ENCODE data around the gene LRP5. TPM values are rescaled to one million over a fixed set of nuclear protein-coding genes. Genes with fewer than 3 reads are reported as not detected.
A peak's percentile ranks its signal among the peaks of the same experiment; 100 is the strongest.

Gene LRP5
- total and polyA plus RNA-seq, 4 experiments from 2014 or later, result 0.61 to 1.9 (median 1.4) TPM; not detected in 1

- CTCF ChIA-PET (ENCODE audit: partially characterized antibody), result no interaction called here
- intact Hi-C loops (cut with micrococcal nuclease), result no loop called here
- no peaks in the 10 kb centered on the region for H3K27me3 Mint-ChIP-seq
These were observed 125.7 kb downstream of the LRP5 start for GRCh38 chr11:68437927-68438657.

DNA sequence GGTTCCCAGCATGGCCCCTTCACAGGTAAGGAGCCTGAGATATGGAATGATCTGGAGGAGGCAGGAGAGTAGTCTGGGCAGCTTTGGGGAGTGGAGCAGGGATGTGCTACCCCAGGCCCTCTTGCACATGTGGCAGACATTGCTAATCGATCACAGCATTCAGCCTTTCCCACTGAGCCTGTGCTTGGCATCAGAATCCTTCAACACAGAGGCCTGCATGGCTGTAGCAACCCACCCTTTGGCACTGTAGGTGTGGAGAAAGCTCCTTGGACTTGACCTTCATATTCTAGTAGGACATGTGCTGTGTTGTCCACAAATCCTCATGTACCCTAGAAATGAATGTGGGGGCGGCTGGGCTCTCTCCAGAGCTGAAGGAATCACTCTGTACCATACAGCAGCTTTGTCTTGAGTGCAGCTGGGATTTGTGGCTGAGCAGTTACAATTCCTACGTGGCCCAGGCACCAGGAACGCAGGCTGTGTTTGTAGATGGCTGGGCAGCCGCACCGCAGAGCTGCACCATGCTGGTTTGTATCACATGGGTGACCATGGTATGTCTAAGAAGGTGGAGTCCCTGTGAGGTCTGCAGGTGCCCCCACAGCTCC lies 126.4 kb downstream of the LRP5 start:
- H3K27ac Mint-ChIP-seq, result no peak overlapping the region

More at GRCh38 chr11:68437927-68438657, 125.7 kb downstream of the LRP5 start:
- Histone ChIP-seq H3K4me3 (ENCODE audit: low read length in 2 of 2) (no peak overlapping the region), H3K27me3 (ENCODE audit: insufficient read depth, low read length) (no peaks in the 10 kb centered on the region), H3K27ac (ENCODE audit: low read depth, low read length) (no peak overlapping the region), H3K4me1 (ENCODE audit: insufficient read depth, low read length) (no peaks in the 10 kb centered on the region), H3K9me3 (ENCODE audit: control insufficient read depth in 1 of 2, low read length in 2 of 2) (no peaks in the 10 kb centered on the region), H3K36me3 (ENCODE audit: insufficient read depth, low read length) (no peaks in the 10 kb centered on the region)
- POLR2A ChIA-PET (ENCODE audit: partially characterized antibody), result no interaction called here
- DNase-seq, result no peak
- Mint-ChIP-seq H3K4me1 (peaks cover 0 to 5% (median 2%) of the 10 kb centered on the region in 4 donors), H3K9me3 (no peaks in the 10 kb centered on the region), H3K36me3 (no peaks in the 10 kb centered on the region), H3K27ac (no peak overlapping the region), H3K4me3 (no peak overlapping the region)

GRCh38 chr11:68439355-68440065 lies 127.1 kb downstream of the LRP5 start:
- Mint-ChIP-seq H3K27me3 (no peaks in the 10 kb centered on the region), H3K36me3 (no peaks in the 10 kb centered on the region), H3K9me3 (no peaks in the 10 kb centered on the region), H3K4me1 (peaks cover 0 to 5% (median 2%) of the 10 kb centered on the region in 4 donors), H3K4me3 (no peak overlapping the region), H3K27ac (no peak overlapping the region)
- no peak overlapping the region for H3K4me3 ChIP-seq (ENCODE audit: low read length in 2 of 2)
- H3K27me3 ChIP-seq (ENCODE audit: insufficient read depth, low read length), result no peaks in the 10 kb centered on the region
- intact Hi-C loops (cut with micrococcal nuclease), result no loop called here
- ChIA-PET CTCF (ENCODE audit: partially characterized antibody) (no interaction called here), POLR2A (ENCODE audit: partially characterized antibody) (no interaction called here)
- H3K27ac ChIP-seq (ENCODE audit: low read depth, low read length), result no peak overlapping the region
- H3K9me3 ChIP-seq (ENCODE audit: control insufficient read depth in 1 of 2, low read length in 2 of 2), result no peaks in the 10 kb centered on the region
- H3K36me3 ChIP-seq (ENCODE audit: insufficient read depth, low read length), result no peaks in the 10 kb centered on the region
- no peak for DNase-seq
- no peaks in the 10 kb centered on the region for H3K4me1 ChIP-seq (ENCODE audit: insufficient read depth, low read length)

More for the DNA sequence above, 126.4 kb downstream of the LRP5 start:
- H3K4me1 ChIP-seq (ENCODE audit: insufficient read depth, low read length), result no peaks in the 10 kb centered on the region
- H3K4me1 Mint-ChIP-seq, result peaks cover 0 to 5% (median 2%) of the 10 kb centered on the region in 4 donors
- no peak overlapping the region for H3K4me3 Mint-ChIP-seq
- H3K27me3 ChIP-seq (ENCODE audit: insufficient read depth, low read length), result no peaks in the 10 kb centered on the region
- no peaks in the 10 kb centered on the region for H3K27me3 Mint-ChIP-seq
- no peaks in the 10 kb centered on the region for H3K36me3 ChIP-seq (ENCODE audit: insufficient read depth, low read length)
- H3K9me3 ChIP-seq (ENCODE audit: control insufficient read depth in 1 of 2, low read length in 2 of 2), result no peaks in the 10 kb centered on the region
- H3K9me3 Mint-ChIP-seq, result no peaks in the 10 kb centered on the region
- intact Hi-C loops (cut with micrococcal nuclease), result no loop called here
- H3K36me3 Mint-ChIP-seq, result no peaks in the 10 kb centered on the region
- DNase-seq, result no peak
- ChIA-PET POLR2A (ENCODE audit: partially characterized antibody) (no interaction called here), CTCF (ENCODE audit: partially characterized antibody) (no interaction called here)
- H3K27ac ChIP-seq (ENCODE audit: low read depth, low read length), result no peak overlapping the region
- H3K4me3 ChIP-seq (ENCODE audit: low read length in 2 of 2), result no peak overlapping the region

- ChIA-PET CTCF (ENCODE audit: partially characterized antibody) (no interaction called here), POLR2A (ENCODE audit: partially characterized antibody) (no interaction called here)
- H3K9me3 ChIP-seq (ENCODE audit: control insufficient read depth in 1 of 2, low read length in 2 of 2), result no peaks in the 10 kb centered on the region
- H3K36me3 ChIP-seq (ENCODE audit: insufficient read depth, low read length), result no peaks in the 10 kb centered on the region
- intact Hi-C loops (cut with micrococcal nuclease), result no loop called here
- Mint-ChIP-seq H3K27me3 (no peaks in the 10 kb centered on the region), H3K4me1 (peaks cover 0 to 5% (median 2%) of the 10 kb centered on the region in 4 donors), H3K27ac (no peak overlapping the region), H3K4me3 (no peak overlapping the region), H3K36me3 (no peaks in the 10 kb centered on the region), H3K9me3 (no peaks in the 10 kb centered on the region)
- no peaks in the 10 kb centered on the region for H3K27me3 ChIP-seq (ENCODE audit: insufficient read depth, low read length)
- DNase-seq, result no peak
- H3K4me3 ChIP-seq (ENCODE audit: low read length in 2 of 2), result no peak overlapping the region
- H3K4me1 ChIP-seq (ENCODE audit: insufficient read depth, low read length), result no peaks in the 10 kb centered on the region
- H3K27ac ChIP-seq (ENCODE audit: low read depth, low read length), result no peak overlapping the region
These were observed 127.8 kb downstream of the LRP5 start for GRCh38 chr11:68440224-68440623.

DNA sequence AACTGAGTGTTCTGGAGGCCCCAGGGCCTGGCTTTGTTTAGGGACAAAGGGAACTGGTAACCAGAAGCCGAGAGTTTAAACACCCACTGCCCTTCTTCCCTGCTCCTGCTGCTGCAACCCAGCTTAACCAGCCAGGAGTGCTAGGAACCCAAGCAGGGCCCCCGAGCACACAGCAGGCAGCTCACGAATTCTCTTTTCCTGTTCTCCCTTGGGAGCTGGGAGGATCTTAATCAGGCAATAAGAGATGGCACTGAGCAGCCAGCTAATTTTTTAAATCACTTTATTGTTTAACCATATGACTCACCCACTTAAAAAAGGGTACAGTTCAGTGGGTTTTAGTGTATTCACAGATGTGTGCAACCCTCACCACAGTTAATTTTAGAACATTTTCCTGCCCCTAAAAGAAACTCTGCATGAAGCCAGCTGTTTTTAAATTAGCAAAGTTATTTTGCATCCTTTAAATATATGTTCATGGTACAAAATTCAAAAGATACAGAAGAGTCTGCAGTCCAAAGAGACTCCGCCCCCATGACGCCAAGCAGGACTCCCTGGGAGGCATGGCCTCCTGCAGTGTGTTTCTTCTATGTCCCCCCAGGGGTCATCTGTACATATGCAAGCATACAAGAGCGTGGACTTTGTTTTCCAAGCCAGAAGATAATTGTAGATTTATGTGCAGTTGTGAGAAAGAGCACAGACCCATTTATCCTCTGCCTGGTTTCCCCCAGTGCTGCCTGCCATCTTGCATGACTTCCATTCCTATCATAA lies 129.3 kb downstream of the LRP5 start:
- H3K4me3 Mint-ChIP-seq, result no peak overlapping the region
- POLR2A ChIA-PET (ENCODE audit: partially characterized antibody), result no interaction called here

GRCh38 chr11:68442433-68442832 lies 130.0 kb downstream of the LRP5 start:
- no peaks in the 10 kb centered on the region for H3K9me3 ChIP-seq (ENCODE audit: control insufficient read depth in 1 of 2, low read length in 2 of 2)
- no peaks in the 10 kb centered on the region for H3K36me3 ChIP-seq (ENCODE audit: insufficient read depth, low read length)
- Mint-ChIP-seq H3K4me3 (no peak overlapping the region), H3K27ac (no peak overlapping the region), H3K27me3 (no peaks in the 10 kb centered on the region), H3K9me3 (no peaks in the 10 kb centered on the region), H3K36me3 (no peaks in the 10 kb centered on the region), H3K4me1 (peaks cover 0 to 4% (median 3%) of the 10 kb centered on the region in 4 donors)
- no peak for DNase-seq
- H3K4me3 ChIP-seq (ENCODE audit: low read length in 2 of 2), result no peak overlapping the region
- no peaks in the 10 kb centered on the region for H3K27me3 ChIP-seq (ENCODE audit: insufficient read depth, low read length)
- intact Hi-C loops (cut with micrococcal nuclease), result no loop called here
- peaks cover 2% of the 10 kb centered on the region for H3K4me1 ChIP-seq (ENCODE audit: insufficient read depth, low read length)
- H3K27ac ChIP-seq (ENCODE audit: low read depth, low read length), result no peak overlapping the region
- ChIA-PET POLR2A (ENCODE audit: partially characterized antibody) (no interaction called here), CTCF (ENCODE audit: partially characterized antibody) (interaction anchor here (0.6 to 1.3 kb wide), 2 partner anchors 86 to 146 kb away, joined by 3 read pairs; no protein-coding TSS in a partner anchor)

More for the DNA sequence above, 129.3 kb downstream of the LRP5 start:
- no peaks in the 10 kb centered on the region for H3K36me3 ChIP-seq (ENCODE audit: insufficient read depth, low read length)
- H3K9me3 Mint-ChIP-seq, result no peaks in the 10 kb centered on the region
- H3K36me3 Mint-ChIP-seq, result no peaks in the 10 kb centered on the region
- H3K27ac Mint-ChIP-seq, result peak overlapping the region in 1 of 7 donors; percentile 14
- DNase-seq, result no peak
- H3K4me1 Mint-ChIP-seq, result peaks cover 0 to 5% (median 2%) of the 10 kb centered on the region in 4 donors
- no peak overlapping the region for H3K27ac ChIP-seq (ENCODE audit: low read depth, low read length)
- no peaks in the 10 kb centered on the region for H3K4me1 ChIP-seq (ENCODE audit: insufficient read depth, low read length)
- H3K4me3 ChIP-seq (ENCODE audit: low read length in 2 of 2), result no peak overlapping the region
- H3K27me3 ChIP-seq (ENCODE audit: insufficient read depth, low read length), result no peaks in the 10 kb centered on the region
- intact Hi-C loops (cut with micrococcal nuclease), result no loop called here
- H3K9me3 ChIP-seq (ENCODE audit: control insufficient read depth in 1 of 2, low read length in 2 of 2), result no peaks in the 10 kb centered on the region
- CTCF ChIA-PET (ENCODE audit: partially characterized antibody), result interaction anchor here (0.6 kb wide), 1 partner anchor 86 kb away, joined by 3 read pairs; no protein-coding TSS in a partner anchor
- H3K27me3 Mint-ChIP-seq, result no peaks in the 10 kb centered on the region

DNA sequence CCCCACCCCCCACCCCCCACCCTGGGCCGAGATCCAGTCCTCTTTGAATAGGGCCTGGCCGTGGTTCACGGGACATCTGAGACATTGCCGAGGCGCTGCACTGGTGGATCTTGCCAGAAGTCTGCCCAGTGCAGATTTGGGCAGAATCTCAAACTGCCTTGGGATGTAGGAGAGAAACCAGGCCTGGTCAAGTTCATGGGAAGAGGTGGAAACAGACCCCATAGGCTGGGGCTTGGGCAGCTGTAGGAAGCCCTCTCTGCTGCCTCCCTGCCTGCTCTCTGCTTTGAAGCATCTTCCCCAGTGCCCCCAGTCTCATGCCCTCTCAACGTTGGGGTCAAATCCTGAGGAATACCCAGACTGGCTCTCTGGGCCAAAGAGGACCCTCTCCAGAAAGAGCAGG lies 132.2 kb downstream of the LRP5 start:
- Histone ChIP-seq H3K27ac (ENCODE audit: low read depth, low read length) (no peak overlapping the region), H3K9me3 (ENCODE audit: control insufficient read depth in 1 of 2, low read length in 2 of 2) (no peaks in the 10 kb centered on the region), H3K4me3 (ENCODE audit: low read length in 2 of 2) (no peak overlapping the region), H3K36me3 (ENCODE audit: insufficient read depth, low read length) (no peaks in the 10 kb centered on the region), H3K4me1 (ENCODE audit: insufficient read depth, low read length) (peaks cover 6% of the 10 kb centered on the region), H3K27me3 (ENCODE audit: insufficient read depth, low read length) (no peaks in the 10 kb centered on the region)
- ChIA-PET POLR2A (ENCODE audit: partially characterized antibody) (no interaction called here), CTCF (ENCODE audit: partially characterized antibody) (no interaction called here)
- no peak for DNase-seq
- no peaks in the 10 kb centered on the region for H3K9me3 Mint-ChIP-seq
- intact Hi-C loops (cut with micrococcal nuclease), result no loop called here
- H3K4me3 Mint-ChIP-seq, result no peak overlapping the region
- H3K4me1 Mint-ChIP-seq, result peaks cover 0 to 5% (median 4%) of the 10 kb centered on the region in 4 donors
- no peaks in the 10 kb centered on the region for H3K36me3 Mint-ChIP-seq
- H3K27ac Mint-ChIP-seq, result no peak overlapping the region
- H3K27me3 Mint-ChIP-seq, result no peaks in the 10 kb centered on the region

Measured in CD4-positive, alpha-beta memory T cell (primary cell).